ENCODE results near the gene ERBB4. TPM values are rescaled to one million over a fixed set of nuclear protein-coding genes. Genes with fewer than 3 reads are reported as not detected.

Gene ERBB4
- total RNA-seq, 1 experiment from 2014 or later: 40.6 TPM

DNA sequence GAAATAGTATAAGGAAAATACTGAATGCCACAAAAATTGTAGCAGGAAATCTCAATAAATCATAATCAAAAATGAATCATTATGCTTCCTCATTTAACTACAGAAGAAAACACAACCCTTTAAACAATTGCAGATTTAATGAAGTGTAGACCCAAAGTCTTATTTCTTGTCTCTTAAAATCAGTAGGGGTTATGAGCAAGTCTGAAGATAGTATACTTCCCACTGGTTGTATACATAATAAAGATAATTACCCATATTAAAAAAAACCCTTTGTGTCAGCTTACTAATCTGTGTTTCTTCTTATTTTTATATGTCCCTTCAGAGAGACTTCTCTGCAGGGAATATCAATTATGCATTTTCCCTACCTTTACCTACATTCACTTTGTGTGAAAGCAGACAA, 504.7 kb downstream of the ERBB4 start:
- intact Hi-C loops (cut with micrococcal nuclease; ENCODE audit: unreplicated experiment): no loop called here
- TF ChIP-seq, protein P1, sequence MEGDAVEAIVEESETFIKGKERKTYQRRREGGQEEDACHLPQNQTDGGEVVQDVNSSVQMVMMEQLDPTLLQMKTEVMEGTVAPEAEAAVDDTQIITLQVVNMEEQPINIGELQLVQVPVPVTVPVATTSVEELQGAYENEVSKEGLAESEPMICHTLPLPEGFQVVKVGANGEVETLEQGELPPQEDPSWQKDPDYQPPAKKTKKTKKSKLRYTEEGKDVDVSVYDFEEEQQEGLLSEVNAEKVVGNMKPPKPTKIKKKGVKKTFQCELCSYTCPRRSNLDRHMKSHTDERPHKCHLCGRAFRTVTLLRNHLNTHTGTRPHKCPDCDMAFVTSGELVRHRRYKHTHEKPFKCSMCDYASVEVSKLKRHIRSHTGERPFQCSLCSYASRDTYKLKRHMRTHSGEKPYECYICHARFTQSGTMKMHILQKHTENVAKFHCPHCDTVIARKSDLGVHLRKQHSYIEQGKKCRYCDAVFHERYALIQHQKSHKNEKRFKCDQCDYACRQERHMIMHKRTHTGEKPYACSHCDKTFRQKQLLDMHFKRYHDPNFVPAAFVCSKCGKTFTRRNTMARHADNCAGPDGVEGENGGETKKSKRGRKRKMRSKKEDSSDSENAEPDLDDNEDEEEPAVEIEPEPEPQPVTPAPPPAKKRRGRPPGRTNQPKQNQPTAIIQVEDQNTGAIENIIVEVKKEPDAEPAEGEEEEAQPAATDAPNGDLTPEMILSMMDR (conservative IDR thresholded peaks at IDR 0.05; ENCODE audit: low read depth, low read length): no peak
- TF ChIP-seq EZH2 (IDR thresholded peaks at IDR 0.05; ENCODE audit: borderline replicate concordance, low read depth, low read length, poor library complexity, severe bottlenecking): no peak
- DNase-seq (ENCODE audit: low spot score): peak; percentile 58
- Histone ChIP-seq H3K27ac (ENCODE audit: low read depth, low read length, poor library complexity, severe bottlenecking) (no peak overlapping the region), H3K4me1 (ENCODE audit: insufficient read depth, low read length, poor library complexity, severe bottlenecking) (peaks cover 86% of the 10 kb centered on the region), H3K9me3 (ENCODE audit: low read depth, low read length, poor library complexity, severe bottlenecking) (no peaks in the 10 kb centered on the region), H3K4me3 (ENCODE audit: low read depth, low read length, poor library complexity, severe bottlenecking) (no peak overlapping the region), H3K36me3 (ENCODE audit: insufficient read depth, low read length, poor library complexity, severe bottlenecking) (no peaks in the 10 kb centered on the region), H3K27me3 (replicated peaks; ENCODE audit: insufficient read depth, low read depth, low read length, poor library complexity) (no peaks in the 10 kb centered on the region)
- no TSS peak for BruUV-seq (replicated peaks)
- POLR2A ChIA-PET (ENCODE audit: low non-redundant PET): no interaction called here
- CTCF ChIA-PET: no interaction called here

DNA sequence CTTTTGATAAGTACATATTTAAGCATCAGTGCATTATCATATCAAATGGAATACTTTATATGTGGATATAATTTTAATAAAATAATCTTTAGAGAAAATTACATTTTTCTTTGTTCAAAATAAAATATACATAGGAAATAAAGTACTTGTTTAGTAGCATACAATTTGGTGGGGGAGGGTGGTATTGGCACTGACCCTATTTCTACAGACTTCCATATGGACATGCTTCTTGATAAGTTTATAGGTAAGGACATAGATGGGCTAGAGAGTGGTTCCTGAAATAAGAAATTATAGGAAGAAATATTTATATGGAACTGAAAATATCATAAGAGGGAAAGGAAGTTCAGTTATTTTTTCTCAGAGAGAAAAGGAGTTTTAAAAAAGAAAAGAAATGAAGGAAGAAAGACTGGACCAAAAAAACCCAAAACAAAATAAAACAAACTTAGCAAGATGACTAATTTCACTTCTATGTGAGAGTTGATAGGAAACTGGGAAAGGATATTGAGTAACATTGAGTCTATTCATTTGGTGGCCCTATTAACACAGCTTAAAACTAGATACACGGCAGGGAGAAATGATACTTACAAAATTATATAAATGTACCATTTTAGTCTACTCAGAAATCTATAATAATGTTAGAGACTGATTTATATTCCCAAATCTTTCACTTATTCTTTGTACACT, 505.9 kb downstream of the ERBB4 start:
- Histone ChIP-seq H3K9me3 (ENCODE audit: low read depth, low read length, poor library complexity, severe bottlenecking) (no peaks in the 10 kb centered on the region), H3K27ac (ENCODE audit: low read depth, low read length, poor library complexity, severe bottlenecking) (peak overlapping the region; percentile 4), H3K4me3 (ENCODE audit: low read depth, low read length, poor library complexity, severe bottlenecking) (no peak overlapping the region), H3K4me1 (ENCODE audit: insufficient read depth, low read length, poor library complexity, severe bottlenecking) (peaks cover 89% of the 10 kb centered on the region), H3K36me3 (ENCODE audit: insufficient read depth, low read length, poor library complexity, severe bottlenecking) (no peaks in the 10 kb centered on the region), H3K27me3 (replicated peaks; ENCODE audit: insufficient read depth, low read depth, low read length, poor library complexity) (no peaks in the 10 kb centered on the region)
- DNase-seq (ENCODE audit: low spot score): peak; percentile 52
- BruUV-seq (replicated peaks): no TSS peak
- CTCF ChIA-PET: interaction anchor here (0.6 kb wide), 1 partner anchor 774 kb away, joined by 3 read pairs; no protein-coding TSS in a partner anchor
- intact Hi-C loops (cut with micrococcal nuclease; ENCODE audit: unreplicated experiment): no loop called here
- POLR2A ChIA-PET (ENCODE audit: low non-redundant PET): no interaction called here
- TF ChIP-seq, protein P1 (conservative IDR thresholded peaks at IDR 0.05; ENCODE audit: low read depth, low read length): no peak
- no peak for TF ChIP-seq EZH2 (IDR thresholded peaks at IDR 0.05; ENCODE audit: borderline replicate concordance, low read depth, low read length, poor library complexity, severe bottlenecking)

DNA sequence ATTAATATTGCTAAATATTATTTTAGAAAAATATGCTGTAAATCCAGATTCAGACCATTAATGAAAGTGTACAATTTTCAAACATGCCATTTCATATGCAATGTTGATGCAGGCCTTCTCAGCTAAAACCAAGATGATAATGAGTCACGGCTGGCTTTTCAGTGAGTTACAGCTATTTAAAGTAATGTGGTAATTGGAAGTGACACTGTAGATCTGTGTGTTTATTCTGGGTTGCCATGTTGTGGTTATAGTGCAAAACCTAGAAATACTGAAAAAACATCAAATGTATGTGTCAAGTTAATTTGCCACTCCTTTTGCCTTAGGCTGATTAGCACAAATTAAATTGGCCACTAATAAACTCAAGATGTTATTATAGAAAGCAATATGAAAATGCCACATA, 506.6 kb downstream of the ERBB4 start:
- peak; percentile 69 for DNase-seq (ENCODE audit: low spot score)
- POLR2A ChIA-PET (ENCODE audit: low non-redundant PET): no interaction called here
- no peak overlapping the region for H3K4me3 ChIP-seq (ENCODE audit: low read depth, low read length, poor library complexity, severe bottlenecking)
- no peak overlapping the region for H3K27ac ChIP-seq (ENCODE audit: low read depth, low read length, poor library complexity, severe bottlenecking)
- BruUV-seq (replicated peaks): no TSS peak
- H3K27me3 ChIP-seq (replicated peaks; ENCODE audit: insufficient read depth, low read depth, low read length, poor library complexity): no peaks in the 10 kb centered on the region
- H3K4me1 ChIP-seq (ENCODE audit: insufficient read depth, low read length, poor library complexity, severe bottlenecking): peaks cover 85% of the 10 kb centered on the region
- no peaks in the 10 kb centered on the region for H3K9me3 ChIP-seq (ENCODE audit: low read depth, low read length, poor library complexity, severe bottlenecking)
- CTCF ChIA-PET: no interaction called here
- intact Hi-C loops (cut with micrococcal nuclease; ENCODE audit: unreplicated experiment): no loop called here
- H3K36me3 ChIP-seq (ENCODE audit: insufficient read depth, low read length, poor library complexity, severe bottlenecking): no peaks in the 10 kb centered on the region
- TF ChIP-seq, protein P1 (conservative IDR thresholded peaks at IDR 0.05; ENCODE audit: low read depth, low read length): no peak
- no peak for TF ChIP-seq EZH2 (IDR thresholded peaks at IDR 0.05; ENCODE audit: borderline replicate concordance, low read depth, low read length, poor library complexity, severe bottlenecking)
